HG03460 (cell line): ENCODE measurements around the gene MPP4.

ENCODE experiments used
- ATAC-seq: cut with Tn5 transposase; IDR thresholded peaks from one replicate; pipeline ENCODE4 v1.9.1; 2021; ENCODE audit not compliant: unreplicated experiment

Gene MPP4

GRCh38 chr2:201630577-201630976 is 67.9 kb downstream of the MPP4 start:
- no peak for ATAC-seq

- no peak for ATAC-seq
Observed at GRCh38 chr2:201628545-201628944, 69.9 kb downstream of the MPP4 start.

- no peak for ATAC-seq
Observed at GRCh38 chr2:201622306-201622970, 76.0 kb downstream of the MPP4 start.

- no peak for ATAC-seq
Observed at GRCh38 chr2:201621293-201621999, 77.0 kb downstream of the MPP4 start.

- ATAC-seq = no peak
Observed at GRCh38 chr2:201618744-201619662, 79.4 kb downstream of the MPP4 start.

- no peak for ATAC-seq
Observed at GRCh38 chr2:201608021-201608420, 90.4 kb downstream of the MPP4 start.

GRCh38 chr2:201607568-201607967 is 90.9 kb downstream of the MPP4 start:
- no peak for ATAC-seq

- no peak for ATAC-seq
Observed at GRCh38 chr2:201600906-201601305, 97.5 kb downstream of the MPP4 start.

- no peak for ATAC-seq
Observed at GRCh38 chr2:201597397-201597796, 101.0 kb downstream of the MPP4 start.
